ENCODE measurements around the gene SLC16A13.

- TF ChIP-seq POLR2A (IDR thresholded peaks at IDR 0.05; ENCODE audit: low read depth, low read length) (no peak), SPI1 (IDR thresholded peaks at IDR 0.05; ENCODE audit: low read depth, low read length) (no peak)
Measured at GRCh38 chr17:7004398-7005253, 31.2 kb upstream of the SLC16A13 start.

Data from GM12891 (cell line).